ENCODE measurements around the gene SAMD14. TPM values are rescaled to one million over a fixed set of nuclear protein-coding genes. Genes with fewer than 3 reads are reported as not detected.

Gene SAMD14
- total RNA-seq, 1 donor from 2014 or later: 2.3 TPM

DNA sequence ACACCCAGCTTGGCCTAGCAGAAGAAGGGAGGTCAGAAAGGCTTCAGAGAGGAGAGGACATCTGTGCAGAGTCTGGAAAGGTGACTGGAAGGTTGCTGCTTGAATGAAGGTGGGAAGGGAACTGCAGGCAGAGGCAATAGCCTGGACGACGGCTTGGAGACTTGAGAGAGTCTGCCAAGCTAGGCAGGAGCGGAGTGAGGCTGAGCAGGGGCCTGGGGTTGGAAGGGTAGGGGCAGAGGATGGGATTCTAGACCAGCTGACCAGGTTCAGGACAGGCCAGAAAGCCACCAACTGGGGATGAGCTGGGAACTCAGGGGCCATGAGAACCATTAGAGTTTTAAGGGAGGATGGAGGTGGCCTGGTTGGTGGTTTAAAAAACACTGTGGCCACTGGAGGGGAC lies 35.5 kb upstream of the SAMD14 start:
- DNase-seq (ENCODE audit: low read depth): no peak

DNA sequence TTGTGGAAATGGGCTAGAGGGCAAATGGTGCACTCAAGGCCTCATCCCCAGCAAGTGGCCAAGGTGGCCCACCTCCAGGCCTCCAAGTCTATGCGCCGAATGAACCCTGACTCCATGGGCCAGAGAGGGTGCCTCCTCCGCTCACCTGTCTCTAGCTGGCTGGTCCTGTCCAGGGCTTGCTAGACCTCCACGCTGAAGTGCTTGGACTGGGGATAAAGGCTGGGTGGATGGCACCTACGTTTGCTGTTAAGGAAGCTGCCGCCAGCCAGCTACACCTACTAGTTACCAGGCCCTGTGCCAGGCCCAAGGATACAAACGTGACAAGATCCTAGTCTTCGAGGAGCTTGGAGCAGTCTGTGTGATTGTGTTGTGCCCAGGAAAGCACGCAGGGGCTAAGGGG lies 35.1 kb upstream of the SAMD14 start:
- DNase-seq (ENCODE audit: low read depth): no peak

DNA sequence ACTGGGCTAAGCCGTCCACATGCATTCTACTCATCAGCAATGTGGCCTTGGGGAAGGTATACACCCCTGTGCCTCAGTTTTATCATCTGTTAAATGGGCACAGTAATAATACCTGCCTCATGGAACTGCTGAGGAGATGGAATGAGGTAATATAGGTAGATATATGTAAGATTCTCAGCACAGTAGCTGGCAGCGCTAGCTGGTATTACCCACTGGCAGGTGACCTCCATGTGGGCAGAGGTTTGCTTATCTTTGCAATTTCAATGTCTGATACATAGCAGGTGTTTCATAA lies 34.7 kb upstream of the SAMD14 start:
- no peak for DNase-seq (ENCODE audit: low read depth)

DNA sequence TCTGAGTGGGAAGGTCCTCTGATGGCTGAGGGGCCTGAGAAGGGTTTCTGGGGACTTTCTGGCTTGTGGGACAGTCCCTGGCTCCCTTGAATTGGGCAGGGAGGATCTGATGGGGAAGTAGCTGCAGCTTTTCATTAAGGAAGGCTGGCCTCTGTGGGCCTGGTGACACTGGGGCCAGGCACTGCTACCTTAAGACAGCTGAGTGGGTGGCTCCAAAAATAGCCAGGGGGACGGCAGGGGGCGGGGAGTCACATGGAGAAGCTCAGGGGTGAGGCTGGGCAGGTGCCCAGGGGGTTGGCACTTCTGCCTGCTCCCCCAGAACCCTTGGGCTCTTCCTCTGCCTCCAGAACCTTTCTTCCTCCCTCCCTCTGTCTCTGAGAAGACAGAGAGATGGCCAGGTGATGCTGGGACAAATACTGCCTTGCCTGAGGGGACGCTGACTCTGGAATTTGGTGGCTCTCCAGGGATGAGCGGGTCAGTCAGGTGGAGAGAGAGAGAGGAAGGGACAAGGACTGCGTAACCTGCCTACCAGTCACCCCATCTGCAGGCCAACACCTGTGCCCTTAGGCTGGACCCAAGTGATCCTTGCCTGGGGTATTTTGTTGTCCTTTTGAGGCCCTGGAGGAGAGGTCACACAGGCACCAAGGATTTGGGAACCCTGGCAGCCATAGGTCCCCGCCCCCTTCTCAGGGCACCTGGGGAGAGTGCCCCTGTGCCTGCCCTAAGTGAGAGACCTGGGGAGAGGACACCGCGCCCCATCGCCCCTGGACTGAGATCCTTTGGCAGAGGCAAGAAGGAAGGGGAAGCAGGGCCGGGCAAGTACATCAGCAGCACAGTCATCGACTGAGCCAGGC lies 34.1 kb upstream of the SAMD14 start:
- no peak for DNase-seq (ENCODE audit: low read depth)

DNA sequence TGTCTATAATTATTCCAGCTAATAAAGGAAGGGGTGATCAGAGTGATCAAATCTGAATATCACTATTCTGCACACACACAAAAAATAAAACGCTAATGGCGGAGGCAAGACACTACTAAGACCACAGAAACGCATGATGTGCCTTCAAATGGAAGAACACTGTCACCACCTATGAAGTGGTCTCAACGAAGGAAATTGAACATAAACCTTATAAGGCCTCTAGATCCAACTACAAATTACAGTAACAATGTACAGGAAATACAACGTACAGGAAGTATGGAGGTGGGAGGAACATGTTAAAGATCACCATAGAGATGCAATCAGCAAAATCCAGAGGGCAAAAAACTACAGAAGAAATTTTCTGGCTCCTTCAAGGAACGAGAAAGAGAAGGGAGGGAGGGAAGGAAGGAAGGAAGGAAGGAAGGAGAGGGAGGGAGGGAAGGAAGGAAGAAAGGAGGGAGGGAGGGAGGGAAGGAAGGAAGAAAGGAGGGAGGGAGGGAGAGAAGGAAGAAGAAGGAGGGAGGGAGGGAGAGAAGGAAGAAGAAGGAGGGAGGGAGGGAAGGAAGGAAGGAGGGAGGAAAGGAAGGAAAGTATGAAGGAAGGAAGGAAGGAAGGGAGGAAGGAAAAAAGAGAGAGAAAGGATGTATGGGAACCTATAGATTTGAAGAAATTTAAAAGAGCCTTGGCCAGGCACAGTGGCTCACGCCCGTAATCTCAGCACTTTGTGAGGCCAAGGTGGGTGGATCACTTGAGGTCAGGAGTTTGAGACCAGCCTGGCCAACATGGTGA lies 32.7 kb upstream of the SAMD14 start:
- DNase-seq (ENCODE audit: low read depth): no peak

DNA sequence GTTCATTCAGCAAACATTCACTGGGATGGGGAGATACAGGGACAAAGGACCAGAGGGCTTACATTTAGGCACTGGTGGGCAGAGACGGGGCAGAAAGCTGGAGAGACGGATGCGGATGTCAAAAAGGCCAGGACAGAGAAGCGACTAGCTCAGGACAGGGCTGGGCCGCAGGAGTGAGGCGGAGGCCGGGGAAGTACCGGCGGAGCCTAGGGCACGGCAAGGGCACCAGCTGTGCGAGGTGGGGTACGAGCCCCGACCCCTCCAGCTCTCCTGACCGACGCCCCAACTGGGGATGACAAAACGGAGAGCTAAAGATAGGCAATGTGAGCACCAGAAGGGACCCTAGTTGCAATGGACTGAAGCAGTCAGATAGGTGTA lies 31.9 kb upstream of the SAMD14 start:
- DNase-seq (ENCODE audit: low read depth): no peak

DNA sequence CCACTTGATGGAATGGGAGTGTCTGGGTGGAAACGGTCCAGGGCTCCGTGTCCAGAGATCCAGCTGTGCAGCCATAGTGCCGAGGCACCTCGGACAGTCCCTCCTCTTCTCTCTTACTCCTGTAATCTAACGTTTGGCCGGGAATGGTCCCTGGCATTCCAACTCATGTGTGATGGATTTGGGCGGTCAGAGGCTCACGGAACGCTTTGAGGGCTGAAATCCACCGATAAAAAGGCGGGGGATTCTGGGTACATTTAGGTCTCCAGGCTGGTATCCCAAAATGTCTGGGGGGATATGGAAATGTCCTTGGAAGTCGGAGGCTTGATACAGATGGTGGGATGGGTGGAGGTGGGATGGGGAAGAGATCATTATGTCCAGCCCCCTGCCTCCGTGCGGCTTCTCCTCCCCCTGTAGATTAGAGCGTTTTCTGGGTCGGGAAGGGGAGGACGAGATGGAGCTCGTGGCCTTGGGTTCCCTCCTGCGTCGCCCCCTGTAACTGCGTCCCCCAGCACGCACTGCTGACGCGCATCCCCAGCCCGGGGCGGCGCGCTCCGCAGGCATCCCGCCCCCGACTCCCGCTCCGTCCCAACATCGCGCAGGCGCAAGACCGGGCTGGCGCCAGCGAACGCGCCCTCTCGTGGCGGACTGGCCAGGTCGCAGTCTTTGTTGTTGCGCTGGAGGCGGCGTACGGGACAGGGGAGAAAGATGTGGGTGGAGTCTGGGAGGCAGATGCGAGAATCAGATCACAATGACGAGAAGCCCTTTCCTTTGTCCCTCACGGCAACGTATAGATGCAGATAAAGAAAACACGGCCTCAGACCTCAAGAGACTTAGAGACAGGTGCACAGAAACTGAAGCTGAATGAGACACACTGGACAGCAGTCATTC lies 31.3 kb upstream of the SAMD14 start:
- DNase-seq (ENCODE audit: low read depth): peak; percentile 54

DNA sequence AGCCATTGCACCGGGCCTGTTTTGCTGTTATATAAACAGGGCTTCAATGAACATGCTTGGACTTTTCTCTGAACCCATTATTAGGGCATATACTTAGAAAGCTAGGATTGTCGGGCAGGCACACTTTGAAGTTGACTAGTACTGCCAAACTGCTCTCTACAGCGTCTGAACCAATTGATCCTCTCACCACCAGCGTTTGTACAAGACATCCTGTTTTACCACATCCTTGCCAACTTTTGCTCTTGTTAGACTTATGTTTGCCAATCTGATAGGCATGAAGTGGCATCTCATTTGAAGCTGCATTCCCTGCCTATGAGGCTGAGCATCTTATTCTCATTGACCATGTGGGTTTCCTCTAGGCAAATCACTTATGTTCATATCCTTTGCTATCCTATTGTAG lies 27.9 kb upstream of the SAMD14 start:
- DNase-seq (ENCODE audit: low read depth): no peak

DNA sequence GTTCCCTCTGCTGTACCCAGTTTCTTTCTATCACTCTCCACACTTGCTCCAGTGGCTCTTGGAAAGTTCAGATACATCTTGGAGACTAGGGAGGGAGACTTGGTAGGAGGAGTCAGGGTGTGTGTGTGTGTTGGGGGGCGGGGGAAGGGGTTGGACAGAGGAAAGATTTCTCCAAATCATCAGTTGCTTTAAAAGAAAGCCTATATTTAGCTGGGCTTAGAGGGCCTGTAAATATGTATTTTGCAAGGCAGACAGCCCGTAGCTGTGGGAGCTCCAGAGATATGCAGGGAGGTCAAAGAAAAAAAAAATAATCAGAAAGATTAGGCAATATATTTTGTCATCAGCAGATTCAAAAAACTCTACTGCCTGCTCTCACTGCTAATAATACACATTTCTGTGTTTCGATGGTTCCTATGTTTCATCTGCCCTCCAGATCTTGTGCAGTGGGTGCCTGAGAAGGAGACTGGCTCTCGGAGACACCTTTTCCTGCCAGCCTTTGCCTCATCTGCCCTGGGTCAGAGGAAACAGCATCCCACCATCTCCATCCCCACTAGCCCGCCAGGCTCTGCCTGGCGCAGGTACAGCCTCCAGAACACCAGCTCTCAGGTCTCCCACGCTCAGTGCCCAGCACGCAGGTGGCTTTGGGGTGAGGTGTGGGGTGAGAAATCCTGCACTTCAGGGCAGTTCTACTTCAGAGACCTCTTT lies 25.3 kb upstream of the SAMD14 start:
- no peak for DNase-seq (ENCODE audit: low read depth)

DNA sequence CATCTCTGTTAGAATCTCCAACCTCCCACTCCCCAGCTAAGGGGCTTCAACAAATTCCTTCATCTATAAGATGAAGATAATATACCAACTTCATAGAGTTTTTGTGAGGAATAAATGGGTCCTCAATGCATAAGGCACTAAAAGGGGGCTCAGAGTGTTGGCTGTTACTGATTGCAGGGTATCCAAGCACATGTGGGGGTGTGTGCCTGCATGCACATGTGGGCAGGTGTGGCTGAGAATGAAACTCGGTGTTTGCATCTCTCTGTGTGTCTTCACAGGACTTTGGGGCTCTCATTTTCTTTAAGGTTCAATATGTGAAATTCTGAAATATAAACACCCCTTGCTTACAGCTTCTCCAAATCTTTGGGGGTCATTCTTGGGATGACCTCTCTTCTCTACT lies 24.6 kb upstream of the SAMD14 start:
- no peak for DNase-seq (ENCODE audit: low read depth)

DNA sequence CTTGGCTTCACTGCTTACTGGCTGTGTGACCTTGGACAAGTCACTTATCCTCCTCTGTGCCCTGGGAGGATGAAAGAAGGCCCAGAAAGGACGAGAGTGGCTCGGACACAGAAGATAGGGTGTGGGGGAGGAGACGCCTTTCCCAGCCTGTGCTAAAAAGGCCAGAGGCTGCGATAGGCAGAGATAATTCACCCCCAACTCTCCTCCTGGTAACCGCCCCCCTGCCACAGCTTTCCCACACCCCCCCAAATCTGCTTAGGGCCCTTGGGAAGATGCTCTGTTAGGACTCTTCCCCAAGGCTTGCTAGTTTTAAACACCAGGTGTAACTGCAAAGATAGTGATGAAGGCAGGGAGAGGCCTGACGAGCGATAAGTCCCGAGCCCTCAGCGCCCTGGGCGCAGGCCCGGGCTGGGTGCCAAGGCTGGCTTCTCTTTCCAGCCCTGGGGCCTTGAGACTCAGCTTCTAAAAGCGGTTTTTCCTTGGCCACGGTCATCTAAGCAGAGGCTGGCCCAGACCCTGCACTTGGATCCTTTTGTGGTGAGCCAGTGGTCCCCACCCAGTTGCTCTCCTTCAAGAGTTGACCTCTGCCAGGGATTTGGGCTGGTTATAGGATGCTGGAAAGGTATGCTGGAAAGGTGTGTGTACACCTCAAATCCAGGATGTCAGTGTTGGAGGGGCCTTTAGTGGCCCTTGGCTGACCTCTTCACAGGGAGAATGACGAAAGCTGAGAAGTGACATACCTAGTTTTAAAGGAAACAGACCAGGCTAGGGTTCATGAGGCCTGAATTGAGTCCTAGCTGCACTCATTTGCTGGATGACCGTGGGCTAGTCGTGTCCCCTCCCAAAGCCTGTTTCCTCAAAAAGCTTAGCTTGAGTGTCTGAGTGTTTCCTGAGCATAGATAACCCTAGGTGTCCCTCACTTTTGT lies 24.0 kb upstream of the SAMD14 start:
- DNase-seq (ENCODE audit: low read depth): no peak

DNA sequence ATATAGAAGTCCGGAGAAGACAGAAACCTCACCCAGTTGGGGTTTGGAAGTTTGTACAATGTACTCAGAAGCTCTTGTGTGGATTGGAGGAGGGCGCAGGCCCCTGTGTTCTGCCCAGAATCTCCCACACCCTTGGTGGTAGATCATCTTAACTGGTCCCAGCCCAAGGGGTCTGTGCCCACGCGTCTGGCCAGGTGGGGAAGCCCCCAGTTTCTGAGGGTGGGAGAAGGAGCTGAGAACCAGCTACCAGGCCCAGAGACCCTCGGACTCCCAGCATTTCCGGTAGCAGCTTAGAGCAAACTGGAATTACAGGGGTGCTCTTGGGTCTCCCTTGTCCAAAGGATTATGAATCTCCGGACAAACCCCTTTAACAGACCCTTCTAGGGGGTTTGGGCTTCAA lies 22.8 kb upstream of the SAMD14 start:
- no peak for DNase-seq (ENCODE audit: low read depth)

DNA sequence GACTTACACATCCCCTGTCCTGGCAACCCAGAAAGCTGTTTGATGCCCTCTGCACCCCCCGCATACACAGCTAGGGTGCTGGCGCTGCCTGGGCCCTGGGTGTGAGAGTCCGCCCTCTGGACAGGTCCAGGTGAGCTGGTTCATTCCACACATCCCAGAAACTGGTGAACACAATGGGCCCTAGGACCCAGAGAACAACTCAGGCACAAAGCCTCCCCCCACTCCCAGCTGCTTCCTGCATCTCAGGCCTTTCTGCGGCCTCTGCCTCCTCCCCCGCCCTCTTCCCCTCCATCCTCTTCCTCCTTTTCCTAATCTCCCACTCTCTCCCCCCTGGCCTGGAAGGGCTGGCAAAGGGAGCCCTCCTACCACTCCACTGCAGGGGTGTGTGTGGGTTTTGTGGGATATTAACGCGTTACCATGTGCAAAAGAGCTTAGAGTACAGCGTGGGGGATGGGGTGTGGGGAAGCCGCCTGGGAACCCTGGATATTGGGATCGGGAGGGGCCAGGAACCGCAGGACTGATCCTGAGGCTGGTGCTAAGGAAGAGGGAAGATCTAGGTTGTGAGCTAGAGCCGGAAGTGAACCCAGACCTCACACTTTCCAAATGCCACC lies 22.1 kb upstream of the SAMD14 start:
- peak; percentile 85 for DNase-seq (ENCODE audit: low read depth)

DNA sequence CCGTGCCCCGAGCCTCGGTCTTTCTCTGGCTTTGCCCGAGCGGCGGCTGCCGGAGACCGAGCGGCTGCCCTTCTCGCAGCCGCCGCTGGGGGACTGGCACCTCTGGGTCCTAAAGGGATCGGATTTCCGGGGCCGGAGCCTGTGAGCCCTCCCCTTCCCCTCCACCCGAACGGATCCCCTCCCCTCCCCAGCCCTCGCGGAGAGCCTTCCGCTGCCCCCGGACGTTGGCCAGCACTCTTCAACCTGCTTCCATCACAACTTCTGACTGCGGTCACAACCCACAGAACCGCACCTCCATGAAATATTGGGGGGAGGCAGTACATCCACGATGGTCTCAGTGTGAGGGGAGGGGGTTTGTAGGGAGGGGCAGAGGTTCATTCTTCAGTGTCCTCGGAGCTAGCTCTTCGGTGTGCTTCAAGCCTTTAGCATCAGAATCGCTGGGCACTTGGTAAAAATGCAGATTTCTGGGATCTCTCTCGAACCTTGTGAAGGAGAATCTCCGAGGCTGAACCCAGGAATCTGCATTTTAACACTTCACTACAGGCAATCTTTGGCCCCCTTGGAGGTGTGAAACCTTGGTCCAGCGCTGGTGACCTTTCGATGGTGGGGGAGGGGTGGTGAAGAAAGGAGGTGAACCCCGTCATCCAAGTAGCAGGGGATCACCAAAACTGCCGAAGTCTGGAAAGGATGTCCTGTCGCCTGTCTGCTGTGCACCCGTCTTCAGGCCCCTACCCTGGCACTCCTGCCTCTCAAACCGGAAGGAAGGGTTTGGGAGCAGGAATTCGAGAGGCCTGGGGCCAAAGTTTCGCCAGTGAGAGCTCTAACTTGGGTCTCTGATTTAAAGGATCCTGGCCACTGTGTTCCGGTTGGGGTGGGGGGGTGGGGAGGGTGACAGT lies 21.3 kb upstream of the SAMD14 start:
- peak; percentile 70 for DNase-seq (ENCODE audit: low read depth)

DNA sequence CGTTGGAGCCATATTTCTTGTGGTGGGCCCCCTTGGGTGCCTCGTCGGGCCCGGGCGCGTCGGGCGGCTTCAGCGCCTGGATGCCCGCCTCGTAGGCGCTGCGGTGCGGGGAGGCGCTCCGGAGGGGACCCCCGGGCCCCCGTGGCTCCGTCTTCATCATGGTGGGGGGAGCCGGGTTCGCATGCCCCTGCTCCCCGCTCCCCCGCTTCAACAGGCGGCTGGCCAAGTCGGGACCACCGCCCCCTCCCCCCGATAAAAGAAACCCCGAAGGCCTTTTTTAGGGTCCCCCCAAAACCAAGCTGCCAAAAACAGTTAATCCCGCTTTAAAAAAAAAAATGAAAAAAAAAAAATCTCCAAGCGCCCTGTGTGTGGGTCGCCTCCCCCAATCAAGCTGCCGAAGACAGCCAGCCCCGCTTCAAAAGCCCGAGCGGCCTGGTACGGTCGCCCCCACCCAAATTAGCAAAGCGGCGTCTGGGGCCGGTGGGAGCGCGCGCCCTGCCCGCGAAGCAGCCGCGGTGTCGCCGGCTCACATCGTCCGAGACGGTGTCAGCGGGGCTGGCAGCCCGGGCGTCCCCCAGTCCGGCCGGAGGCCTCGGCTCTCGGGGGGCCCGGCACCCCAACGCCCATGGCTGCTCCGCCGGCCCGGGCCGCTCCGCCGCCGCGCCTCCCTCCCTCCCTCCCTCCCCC lies 20.5 kb upstream of the SAMD14 start, which contains the start of gene PPP1R9B:
Gene PPP1R9B (minus strand): TSS at position 324 of the 687 bp plus-strand sequence. CDS start 164 bp downstream, at position 160.
- DNase-seq (ENCODE audit: low read depth): no peak

DNA sequence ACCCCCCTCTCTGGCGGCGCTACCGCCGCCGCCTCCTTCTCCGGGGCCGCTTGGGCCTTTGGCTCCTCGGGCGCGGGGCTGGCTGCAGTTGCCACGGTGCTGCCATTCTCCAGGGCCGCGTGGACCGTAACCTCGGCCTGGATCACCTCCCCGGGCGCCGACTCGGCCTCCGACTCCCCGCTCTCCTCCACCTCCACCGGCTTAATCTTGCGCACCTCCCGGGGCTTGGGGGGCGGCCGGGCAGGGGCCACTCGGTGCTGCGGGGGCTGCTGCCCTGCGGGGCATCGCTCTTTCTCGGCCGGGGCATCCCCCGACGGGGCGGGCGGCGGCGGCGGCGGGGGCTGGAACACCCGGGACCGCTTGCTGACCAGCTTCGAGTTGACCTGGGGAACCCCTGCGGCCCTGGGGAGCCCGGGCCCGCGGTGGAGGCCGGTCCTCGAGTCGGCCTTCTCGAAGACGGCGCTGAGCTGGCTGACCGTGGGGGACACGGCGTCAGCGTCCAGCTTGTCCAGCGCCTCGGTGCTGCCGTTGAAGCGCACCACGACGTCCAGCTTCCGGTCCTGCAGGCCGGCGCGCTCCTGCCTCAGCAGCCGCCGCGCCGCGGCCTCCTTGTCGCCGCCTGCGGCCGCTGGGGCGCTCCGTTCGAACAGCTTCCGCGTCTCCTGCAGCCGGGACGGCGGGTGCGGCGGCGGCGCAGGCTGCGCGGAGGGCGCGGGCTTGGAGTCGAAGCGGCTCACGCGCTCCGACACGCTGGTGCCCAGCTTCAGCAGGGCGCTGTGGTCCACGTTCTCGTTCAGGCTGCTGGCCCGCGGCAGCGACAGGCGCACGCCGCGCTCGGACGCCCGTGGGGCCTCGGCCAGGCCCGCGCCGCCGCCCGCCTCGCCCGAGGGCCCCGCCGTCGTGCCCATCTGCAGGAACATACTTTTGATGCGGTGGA lies 19.7 kb upstream of the SAMD14 start:
- DNase-seq (ENCODE audit: low read depth): no peak

DNA sequence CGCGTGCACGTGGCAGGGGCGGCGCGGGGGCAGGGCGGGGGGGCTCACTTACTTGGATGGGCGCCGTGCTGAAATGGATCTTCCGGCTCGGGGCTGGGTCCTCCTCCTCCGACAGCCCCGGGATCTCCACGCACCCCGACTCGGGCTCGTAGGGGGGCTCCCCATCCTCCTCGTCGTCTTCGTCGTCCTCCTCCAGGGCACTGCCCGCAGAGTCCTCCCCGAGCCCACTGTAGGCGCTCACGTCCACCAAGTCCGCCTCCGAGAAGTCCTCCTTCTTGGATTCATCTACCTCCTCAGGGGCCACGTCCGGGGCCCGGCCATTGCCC lies 19.1 kb upstream of the SAMD14 start:
- DNase-seq (ENCODE audit: low read depth): no peak

Measured in renal cortical epithelial cell (primary cell).